GM21390 (cell line): Measurements from ENCODE around the gene CFHR3.
"Not testable (repeated sequence)": the region's sequence is repeated elsewhere in the genome, so short reads cannot be mapped to it uniquely, and the experiment has no call there.

Experiments used
- ATAC-seq: cut with Tn5 transposase; IDR thresholded peaks from one replicate; pipeline ENCODE4 v1.9.1; 2021; ENCODE audit not compliant: unreplicated experiment

Gene CFHR3

GRCh38 chr1:196774603-196775002 is at the start of gene CFHR3:
Gene CFHR3, plus strand, starts transcription at chr1:196774840. Its CDS starts 47 bp downstream, at chr1:196774887.
- ATAC-seq, result peak; percentile 67

- ATAC-seq, result no peak
Measured at GRCh38 chr1:196732526-196732925, 42.1 kb upstream of the CFHR3 start.

- ATAC-seq, result no peak
Measured at GRCh38 chr1:196733091-196733970, 41.3 kb upstream of the CFHR3 start.

GRCh38 chr1:196734006-196734405 is 40.6 kb upstream of the CFHR3 start:
- ATAC-seq, result no peak

GRCh38 chr1:196734460-196734859 is 40.2 kb upstream of the CFHR3 start:
- no peak for ATAC-seq

- ATAC-seq, result no peak
Measured at GRCh38 chr1:196738730-196739129, 35.9 kb upstream of the CFHR3 start.

- ATAC-seq, result peak; percentile 81
Measured at GRCh38 chr1:196743244-196743643, 31.4 kb upstream of the CFHR3 start.

- ATAC-seq, result not testable (repeated sequence)
Measured at GRCh38 chr1:196765019-196765740, 9.5 kb upstream of the CFHR3 start.

- ATAC-seq, result not testable (repeated sequence)
Measured at GRCh38 chr1:196769823-196770222, 4.8 kb upstream of the CFHR3 start.

- ATAC-seq, result no peak
Measured at GRCh38 chr1:196773713-196774112, 927 bp upstream of the CFHR3 start.

- ATAC-seq, result no peak
Measured at GRCh38 chr1:196774175-196774574, 465 bp upstream of the CFHR3 start.

- ATAC-seq, result no peak
Measured at GRCh38 chr1:196777603-196778002, 3.0 kb downstream of the CFHR3 start.

- ATAC-seq, result no peak
Measured at GRCh38 chr1:196779093-196779492, 4.5 kb downstream of the CFHR3 start.

- ATAC-seq, result not testable (repeated sequence)
Measured at GRCh38 chr1:196791252-196791651, 16.6 kb downstream of the CFHR3 start.

- not testable (repeated sequence) for ATAC-seq
Measured at GRCh38 chr1:196794103-196794502, 19.5 kb downstream of the CFHR3 start.

GRCh38 chr1:196797891-196798290 is 23.3 kb downstream of the CFHR3 start:
- no peak for ATAC-seq

- not testable (repeated sequence) for ATAC-seq
Measured at GRCh38 chr1:196801920-196802319, 27.3 kb downstream of the CFHR3 start.

GRCh38 chr1:196808529-196809235 is 34.0 kb downstream of the CFHR3 start:
- ATAC-seq, result no peak

GRCh38 chr1:196817442-196817841 is 42.8 kb downstream of the CFHR3 start:
- not testable (repeated sequence) for ATAC-seq

GRCh38 chr1:196819531-196819930 is 44.9 kb downstream of the CFHR3 start, which contains the start of gene CFHR1:
Gene CFHR1, plus strand, starts transcription at chr1:196819731. Its CDS starts 114 bp downstream, at chr1:196819845.
- ATAC-seq, result not testable (repeated sequence)

- peak; percentile 98 for ATAC-seq
Measured at GRCh38 chr1:196827860-196828259, 53.2 kb downstream of the CFHR3 start.
